AG09309 (cell line): ENCODE measurements around the gene CYP26C1.

Source experiments
- DNase-seq: peaks from one replicate; pipeline ENCODE4 v3.0.0-alpha.2; 2010; ENCODE audit warnings: low read depth
- H3K4me3 ChIP-seq: 2 replicates; pipeline ENCODE4 v1.5.1; 2011; ENCODE audit warnings: mild to moderate bottlenecking, low read depth, low read length, moderate library complexity; ENCODE audit not compliant: control insufficient read depth
- TF ChIP-seq, protein P1 (sequence below): IDR thresholded peaks from 2 replicates; pipeline ENCODE4 v1.5.1; 2011; ENCODE audit warnings: mild to moderate bottlenecking, low read depth, low read length, inconsistent platforms; ENCODE audit not compliant: insufficient read depth, control insufficient read depth; ENCODE audit errors: missing control alignments

CYP26C1 gene

GRCh38 chr10:93068411-93069244 is 8.0 kb downstream of the CYP26C1 start:
- DNase-seq, result no peak
- H3K4me3 ChIP-seq, result no peak overlapping the region
- TF ChIP-seq, protein P1, sequence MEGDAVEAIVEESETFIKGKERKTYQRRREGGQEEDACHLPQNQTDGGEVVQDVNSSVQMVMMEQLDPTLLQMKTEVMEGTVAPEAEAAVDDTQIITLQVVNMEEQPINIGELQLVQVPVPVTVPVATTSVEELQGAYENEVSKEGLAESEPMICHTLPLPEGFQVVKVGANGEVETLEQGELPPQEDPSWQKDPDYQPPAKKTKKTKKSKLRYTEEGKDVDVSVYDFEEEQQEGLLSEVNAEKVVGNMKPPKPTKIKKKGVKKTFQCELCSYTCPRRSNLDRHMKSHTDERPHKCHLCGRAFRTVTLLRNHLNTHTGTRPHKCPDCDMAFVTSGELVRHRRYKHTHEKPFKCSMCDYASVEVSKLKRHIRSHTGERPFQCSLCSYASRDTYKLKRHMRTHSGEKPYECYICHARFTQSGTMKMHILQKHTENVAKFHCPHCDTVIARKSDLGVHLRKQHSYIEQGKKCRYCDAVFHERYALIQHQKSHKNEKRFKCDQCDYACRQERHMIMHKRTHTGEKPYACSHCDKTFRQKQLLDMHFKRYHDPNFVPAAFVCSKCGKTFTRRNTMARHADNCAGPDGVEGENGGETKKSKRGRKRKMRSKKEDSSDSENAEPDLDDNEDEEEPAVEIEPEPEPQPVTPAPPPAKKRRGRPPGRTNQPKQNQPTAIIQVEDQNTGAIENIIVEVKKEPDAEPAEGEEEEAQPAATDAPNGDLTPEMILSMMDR, result no peak

DNA sequence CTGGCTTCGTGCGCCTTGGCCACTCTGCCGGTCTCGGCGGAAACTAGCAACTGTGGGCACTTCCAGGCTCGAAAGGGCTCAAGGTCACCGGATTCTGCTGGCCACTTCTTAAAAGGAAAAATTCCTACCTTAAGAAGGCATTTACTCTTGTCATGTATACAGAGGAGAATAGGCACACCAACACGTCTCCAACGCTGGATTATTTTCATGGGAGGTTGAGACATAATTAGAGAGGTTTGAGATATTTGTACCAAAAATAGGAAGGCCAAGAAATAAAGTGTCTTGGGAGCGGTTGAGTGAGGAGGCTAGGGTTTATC is 8.6 kb downstream of the CYP26C1 start:
- TF ChIP-seq, protein P1, result no peak
- H3K4me3 ChIP-seq, result no peak overlapping the region
- DNase-seq, result no peak

DNA sequence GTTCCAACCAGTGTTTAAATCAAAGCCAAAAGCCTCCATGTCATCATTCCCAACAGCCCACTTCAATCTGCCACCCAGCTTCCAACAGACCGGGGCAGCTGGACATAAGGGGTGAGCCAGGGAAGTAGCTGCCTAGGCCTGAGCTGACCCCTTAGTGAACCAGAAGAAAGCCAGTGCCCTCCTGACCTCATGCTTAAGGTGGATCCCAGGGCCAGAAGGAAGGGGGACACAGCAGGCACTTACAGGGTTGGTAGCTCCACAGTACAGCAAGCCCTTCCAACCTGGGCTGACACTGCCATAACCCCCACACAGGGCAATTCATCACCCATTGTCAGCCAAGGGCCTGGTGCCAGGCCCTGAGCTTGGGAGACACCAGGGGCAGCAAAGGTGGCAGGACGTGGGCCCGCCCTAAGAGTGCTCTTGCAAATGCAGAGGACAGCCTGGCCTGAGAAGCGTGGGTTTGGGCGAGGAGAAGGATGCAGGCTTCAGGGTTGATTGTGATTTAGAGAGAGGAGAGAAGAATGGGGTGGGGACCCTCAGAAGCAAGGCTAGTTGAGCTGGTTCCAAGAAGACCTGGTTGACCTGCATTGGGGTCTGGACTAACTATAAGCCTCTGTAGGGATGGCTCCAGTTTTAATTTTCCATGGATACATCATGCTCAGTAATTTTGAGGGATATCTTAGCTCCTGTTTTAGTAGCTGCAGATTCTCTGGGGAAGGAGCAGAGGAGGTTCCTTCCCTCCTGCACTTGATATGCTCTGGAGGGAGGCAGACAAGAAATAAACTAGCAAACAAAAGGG is 10.0 kb downstream of the CYP26C1 start:
- DNase-seq, result no peak
- no peak overlapping the region for H3K4me3 ChIP-seq
- TF ChIP-seq, protein P1, result no peak

DNA sequence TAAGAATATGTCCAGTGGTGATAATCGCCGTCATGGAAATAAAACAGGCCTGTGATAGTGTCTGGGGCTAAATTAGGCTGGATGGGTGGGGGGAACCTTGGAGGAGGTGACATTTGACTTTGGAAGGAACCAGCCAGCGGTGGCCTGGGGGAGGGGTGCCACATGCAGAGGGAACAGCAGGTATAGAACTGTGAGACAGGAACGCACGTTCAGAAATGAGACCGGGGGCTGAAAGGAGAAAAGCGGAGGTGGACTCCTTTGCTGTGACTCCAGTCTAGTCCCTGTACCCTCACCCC is 10.5 kb downstream of the CYP26C1 start:
- no peak overlapping the region for H3K4me3 ChIP-seq
- DNase-seq, result no peak
- TF ChIP-seq, protein P1, result no peak

DNA sequence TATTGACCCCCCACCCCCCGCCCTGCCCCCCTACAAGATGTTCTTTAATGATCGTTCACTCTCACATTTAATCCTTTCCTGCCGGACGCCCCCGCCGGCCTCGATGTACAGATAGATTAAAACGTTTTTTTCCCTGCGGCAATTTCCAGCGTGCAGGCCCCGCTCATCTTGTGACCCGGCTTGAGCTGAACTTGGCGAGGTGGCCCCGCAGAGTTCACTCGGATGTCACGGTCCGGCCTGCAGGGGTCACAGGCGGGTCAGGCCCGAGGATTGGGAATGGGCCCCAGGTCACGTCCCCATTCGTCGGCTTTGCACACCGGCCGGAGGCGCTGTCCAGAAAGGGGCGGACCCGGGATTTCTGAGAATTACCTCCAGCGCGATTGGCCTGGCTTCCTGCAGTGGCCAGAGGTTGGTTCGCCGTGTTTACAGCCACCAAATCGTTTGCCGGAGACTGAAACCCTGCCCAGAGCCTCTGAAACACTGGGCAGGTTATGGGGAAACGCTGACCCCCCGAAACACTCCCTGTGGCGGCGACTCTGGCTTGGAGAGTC is 11.2 kb downstream of the CYP26C1 start:
- DNase-seq, result no peak
- H3K4me3 ChIP-seq, result no peak overlapping the region
- TF ChIP-seq, protein P1, result no peak

GRCh38 chr10:93072225-93072712 is 11.7 kb downstream of the CYP26C1 start:
- no peak overlapping the region for H3K4me3 ChIP-seq
- DNase-seq, result no peak
- TF ChIP-seq, protein P1, result no peak
